Measurements from ENCODE around the gene ZNF516. TPM values are rescaled to one million over a fixed set of nuclear protein-coding genes. Genes with fewer than 3 reads are reported as not detected.

ZNF516 gene
- total and polyA plus RNA-seq, 2 of the 13 experiments (the other 11 are each of a cell fraction or from before 2014, with no cell fraction given) = 16.6 to 18.7 TPM

GRCh38 chr18:76348267-76349066 is 146.6 kb downstream of the ZNF516 start (continued):
- no peak for TF ChIP-seq MXD1 (CRISPR knock-in tag; IDR thresholded peaks at IDR 0.05)
- peak; percentile 23 for TF ChIP-seq AGO2 (optimal IDR thresholded peaks at IDR 0.05; ENCODE audit: low read depth, low read length)
- no peak for TF ChIP-seq ZMAT3 (CRISPR knock-in tag; conservative IDR thresholded peaks at IDR 0.05)
- no peak for TF ChIP-seq ZUFSP (CRISPR knock-in tag; IDR thresholded peaks at IDR 0.05; ENCODE audit: borderline replicate concordance)
- TF ChIP-seq AGO1 (IDR thresholded peaks at IDR 0.05; ENCODE audit: low read depth, low read length, poor library complexity, severe bottlenecking) = no peak
- TF ChIP-seq TRIM22 (IDR thresholded peaks at IDR 0.05) = no peak
- no peak for TF ChIP-seq ZNF737 (CRISPR knock-in tag; IDR thresholded peaks at IDR 0.05; ENCODE audit: borderline replicate concordance)
- no peak for TF ChIP-seq ZNF180 (CRISPR knock-in tag; IDR thresholded peaks at IDR 0.05; ENCODE audit: borderline replicate concordance, low read depth)
- TF ChIP-seq ZNF770 (CRISPR knock-in tag; IDR thresholded peaks at IDR 0.05) = no peak
- TF ChIP-seq ZNF44 (CRISPR knock-in tag; IDR thresholded peaks at IDR 0.05) = no peak
- TF ChIP-seq SALL1 (CRISPR knock-in tag; IDR thresholded peaks at IDR 0.05) = peak; percentile 65; the same call in 1 of the 2 replicates
- no peak for TF ChIP-seq ZBTB33 (CRISPR knock-in tag; IDR thresholded peaks at IDR 0.05)
- TF ChIP-seq CEBPB (IDR thresholded peaks at IDR 0.05; ENCODE audit: borderline replicate concordance, low read depth, low read length) = no peak
- TF ChIP-seq FOXK1 (CRISPR knock-in tag; IDR thresholded peaks at IDR 0.05; ENCODE audit: borderline replicate concordance, low read depth) = 0 out of 2 replicates have a peak, but pooled peaks have one; percentile 17
- no peak for TF ChIP-seq NFYB (CRISPR knock-in tag; IDR thresholded peaks at IDR 0.05)
- TF ChIP-seq ZBTB14 (CRISPR knock-in tag; IDR thresholded peaks at IDR 0.05) = no peak
- no peak for TF ChIP-seq ZBTB8A (CRISPR knock-in tag; IDR thresholded peaks at IDR 0.05; ENCODE audit: borderline replicate concordance, low read depth)
- no peak for TF ChIP-seq ZSCAN22 (CRISPR knock-in tag; IDR thresholded peaks at IDR 0.05)
- TF ChIP-seq ZNF232 (CRISPR knock-in tag; IDR thresholded peaks at IDR 0.05; ENCODE audit: borderline replicate concordance) = no peak
